Measurements from ENCODE around the gene NR1H3. TPM values are rescaled to one million over a fixed set of nuclear protein-coding genes. Genes with fewer than 3 reads are reported as not detected.
"Not testable (repeated sequence)": the region's sequence is repeated elsewhere in the genome, so short reads cannot be mapped to it uniquely, and the experiment has no call there.

Gene NR1H3
- total RNA-seq, 1 donor from 2014 or later: 19.1 TPM

DNA sequence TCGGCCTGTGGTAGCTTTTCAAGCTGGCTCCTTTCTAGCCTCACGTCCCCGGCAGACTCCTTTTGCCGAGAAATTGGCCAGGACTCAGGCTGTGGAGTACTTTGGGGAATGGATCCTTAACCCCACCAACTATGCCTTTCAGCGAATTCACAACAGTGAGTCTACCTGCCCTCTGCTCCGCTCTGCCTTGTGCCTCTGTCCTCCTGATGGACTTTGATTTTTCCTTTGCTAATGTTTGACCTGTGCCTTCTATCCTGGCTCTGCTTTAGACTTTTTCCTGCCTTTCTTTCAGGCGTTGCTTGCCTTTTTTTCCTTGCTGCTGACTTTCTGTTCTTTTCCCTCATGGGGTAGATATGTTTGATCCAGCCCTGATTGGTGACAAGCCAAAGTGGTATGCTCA, 24.7 kb downstream of the NR1H3 start:
- DNase-seq (no peak), ATAC-seq (ENCODE audit: poor library complexity) (no peak)
- intact Hi-C loops (cut with DNase I): no loop called here

DNA sequence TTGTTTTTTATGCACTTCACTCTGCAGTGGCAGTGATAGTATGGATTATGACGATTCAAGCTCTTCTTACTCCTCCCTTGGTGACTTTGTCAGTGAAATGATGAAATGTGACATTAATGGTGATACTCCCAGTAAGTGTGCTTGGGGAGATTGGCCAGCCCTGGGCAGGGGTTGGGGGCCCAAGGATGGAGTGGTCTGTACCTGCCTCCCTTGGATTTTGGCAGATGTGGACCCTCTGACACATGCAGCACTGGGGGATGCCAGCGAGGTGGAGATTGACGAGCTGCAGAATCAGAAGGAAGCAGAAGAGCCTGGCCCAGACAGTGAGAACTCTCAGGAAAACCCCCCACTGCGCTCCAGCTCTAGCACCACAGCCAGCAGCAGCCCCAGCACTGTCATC, 26.4 kb downstream of the NR1H3 start:
- intact Hi-C loops (cut with DNase I): no loop called here
- no peak for ATAC-seq (ENCODE audit: poor library complexity)
- DNase-seq: no peak

DNA sequence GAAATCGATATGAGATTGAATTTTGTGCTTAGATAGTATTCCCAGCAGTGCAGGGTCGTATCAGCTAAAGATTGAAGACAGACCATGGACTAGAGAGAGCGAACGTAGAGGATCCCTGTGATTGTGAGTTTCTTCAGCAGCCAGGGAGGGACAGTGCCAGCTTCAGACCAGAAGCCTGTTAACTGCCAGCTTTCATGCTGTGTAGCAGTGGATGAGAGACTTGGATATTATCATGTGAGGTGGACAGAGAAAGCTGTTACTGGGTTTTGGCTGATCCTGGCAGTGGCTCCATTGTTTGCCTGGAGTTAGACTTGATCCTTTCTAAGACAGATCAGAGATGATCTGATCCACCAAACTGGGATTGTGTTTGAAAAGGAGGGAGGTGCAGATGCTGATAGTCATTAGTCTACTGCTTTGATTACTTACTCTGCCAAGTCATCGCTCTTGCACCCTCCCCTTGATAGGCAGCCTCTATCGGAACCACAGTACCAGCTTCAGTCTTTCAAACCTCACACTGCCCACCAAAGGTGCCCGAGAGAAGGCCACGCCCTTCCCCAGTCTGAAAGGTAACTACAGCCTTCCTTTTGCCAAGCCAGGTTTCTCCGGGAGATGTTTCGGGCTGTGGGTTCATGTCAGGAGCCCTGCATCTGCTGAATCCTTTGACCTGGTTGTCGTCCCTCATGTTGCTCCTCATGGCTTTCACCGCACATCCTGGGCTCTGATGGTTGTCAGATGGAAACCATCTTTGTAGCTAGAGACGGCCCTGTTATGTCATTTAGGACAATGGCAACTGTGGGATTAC, 28.4 kb downstream of the NR1H3 start:
- intact Hi-C loops (cut with DNase I): no loop called here
- ATAC-seq (ENCODE audit: poor library complexity) (peak; percentile 40), DNase-seq (no peak)

DNA sequence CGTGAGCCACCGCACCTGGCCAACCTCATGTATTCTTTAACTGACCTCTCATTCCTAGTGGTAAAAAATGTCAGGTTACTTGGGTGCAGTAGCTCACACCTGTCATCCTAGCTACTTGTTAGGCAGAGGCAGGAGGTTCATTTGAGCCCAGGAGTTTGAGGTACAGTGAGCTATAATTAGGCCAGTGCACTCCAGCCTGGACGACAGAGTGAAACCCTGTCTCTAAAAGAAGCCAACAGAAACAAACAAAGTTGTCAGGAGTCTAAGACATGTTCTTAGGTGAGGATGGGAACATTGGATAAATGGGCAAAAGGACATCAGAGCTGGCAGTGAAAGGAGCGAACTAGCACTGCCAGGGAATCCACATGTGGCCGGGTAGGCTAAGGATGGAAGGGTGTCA, 30.3 kb downstream of the NR1H3 start:
- DNase-seq (no peak), ATAC-seq (ENCODE audit: poor library complexity) (peak; percentile 82)
- intact Hi-C loops (cut with DNase I): no loop called here

DNA sequence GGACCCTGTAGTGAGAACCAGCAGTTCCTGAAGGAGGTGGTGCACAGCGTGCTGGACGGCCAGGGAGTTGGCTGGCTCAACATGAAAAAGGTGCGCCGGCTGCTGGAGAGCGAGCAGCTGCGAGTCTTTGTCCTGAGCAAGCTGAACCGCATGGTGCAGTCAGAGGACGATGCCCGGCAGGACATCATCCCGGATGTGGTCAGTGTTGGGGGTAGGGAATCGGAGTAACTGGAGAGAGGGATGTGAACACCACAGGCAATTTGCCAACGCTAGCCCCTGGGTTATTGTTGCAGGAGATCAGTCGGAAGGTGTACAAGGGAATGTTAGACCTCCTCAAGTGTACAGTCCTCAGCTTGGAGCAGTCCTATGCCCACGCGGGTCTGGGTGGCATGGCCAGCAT, 32.1 kb downstream of the NR1H3 start:
- intact Hi-C loops (cut with DNase I): no loop called here
- DNase-seq (no peak), ATAC-seq (ENCODE audit: poor library complexity) (no peak)

DNA sequence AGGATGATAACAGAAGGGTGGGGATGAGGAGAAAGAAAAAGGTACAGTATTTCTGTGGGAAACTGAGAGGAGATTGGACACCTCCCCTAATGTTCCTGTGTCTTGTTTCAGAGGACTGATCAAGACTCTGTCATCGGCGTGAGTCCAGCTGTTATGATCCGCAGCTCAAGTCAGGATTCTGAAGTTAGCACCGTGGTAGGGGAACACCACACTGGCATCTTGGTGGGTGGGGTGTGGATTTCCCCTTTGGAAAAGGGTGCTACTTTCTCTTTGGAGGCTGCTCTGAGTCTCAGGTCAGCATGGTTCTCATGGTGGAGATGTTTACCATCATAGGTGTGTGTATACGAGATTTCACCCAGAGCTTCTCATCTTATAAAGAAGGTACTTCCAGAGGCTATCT, 37.6 kb downstream of the NR1H3 start:
- ATAC-seq (ENCODE audit: poor library complexity): no peak
- intact Hi-C loops (cut with DNase I): no loop called here
- DNase-seq: no peak

DNA sequence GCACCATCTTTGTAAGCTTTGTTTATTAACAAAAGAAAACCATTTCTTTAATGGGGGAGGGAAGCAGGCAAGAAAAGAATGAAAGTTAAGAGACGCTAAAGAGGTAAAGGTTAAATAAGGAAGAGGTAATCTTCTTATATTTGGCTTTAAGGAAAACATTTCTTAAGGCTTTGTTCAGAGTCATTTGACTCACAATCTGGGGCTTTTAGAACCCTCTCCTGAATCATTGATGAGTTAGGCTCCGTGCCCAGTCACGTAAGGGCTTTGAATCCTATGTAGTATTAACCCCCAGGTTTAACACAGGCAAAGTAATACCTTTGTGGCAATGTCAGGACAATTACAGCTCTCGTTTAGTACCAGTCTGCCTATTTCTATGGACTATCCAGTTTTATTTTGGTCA, 38.2 kb downstream of the NR1H3 start:
- intact Hi-C loops (cut with DNase I): no loop called here
- DNase-seq (no peak), ATAC-seq (ENCODE audit: poor library complexity) (no peak)

DNA sequence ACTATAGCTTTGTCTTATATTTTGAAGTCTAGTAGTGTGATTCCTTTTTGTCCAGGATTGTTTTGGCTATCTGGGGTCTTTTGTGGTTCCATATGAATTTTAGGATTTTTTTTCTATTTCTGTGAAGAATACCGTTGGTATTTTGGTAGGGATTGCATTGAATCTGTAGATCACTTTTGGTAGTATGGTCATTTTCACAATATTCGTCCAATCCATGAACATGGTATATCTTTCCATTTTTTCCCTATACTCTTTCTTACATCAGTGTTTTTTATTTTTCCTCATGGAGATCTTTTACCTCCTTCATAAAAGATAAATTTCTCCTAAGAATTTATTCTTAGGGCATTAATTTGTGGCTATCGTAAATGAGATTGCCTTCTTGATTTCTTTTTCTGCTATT, 41.3 kb downstream of the NR1H3 start:
- intact Hi-C loops (cut with DNase I): no loop called here
- ATAC-seq (ENCODE audit: poor library complexity) (no peak), DNase-seq (no peak)

DNA sequence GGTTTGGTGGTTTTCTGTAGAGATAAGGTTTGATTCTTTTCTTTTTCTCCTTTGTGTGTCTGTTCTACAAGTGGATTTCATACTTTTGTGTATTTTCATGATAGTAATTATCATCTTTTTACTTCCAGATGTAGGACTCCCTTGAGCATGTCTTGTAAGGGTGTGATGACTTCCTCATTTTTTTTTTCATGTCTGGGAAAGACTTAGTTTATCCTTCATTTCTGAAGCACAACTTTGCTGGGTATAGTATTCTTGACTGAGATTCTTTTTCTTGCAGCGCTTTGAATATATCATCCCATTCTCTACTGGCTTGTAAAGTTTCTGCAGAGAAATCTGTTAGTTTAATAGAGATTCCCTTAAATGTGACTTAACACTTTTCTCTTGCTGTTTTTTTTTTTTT, 45.1 kb downstream of the NR1H3 start:
- no peak for ATAC-seq (ENCODE audit: poor library complexity)
- DNase-seq: no peak
- intact Hi-C loops (cut with DNase I): no loop called here

DNA sequence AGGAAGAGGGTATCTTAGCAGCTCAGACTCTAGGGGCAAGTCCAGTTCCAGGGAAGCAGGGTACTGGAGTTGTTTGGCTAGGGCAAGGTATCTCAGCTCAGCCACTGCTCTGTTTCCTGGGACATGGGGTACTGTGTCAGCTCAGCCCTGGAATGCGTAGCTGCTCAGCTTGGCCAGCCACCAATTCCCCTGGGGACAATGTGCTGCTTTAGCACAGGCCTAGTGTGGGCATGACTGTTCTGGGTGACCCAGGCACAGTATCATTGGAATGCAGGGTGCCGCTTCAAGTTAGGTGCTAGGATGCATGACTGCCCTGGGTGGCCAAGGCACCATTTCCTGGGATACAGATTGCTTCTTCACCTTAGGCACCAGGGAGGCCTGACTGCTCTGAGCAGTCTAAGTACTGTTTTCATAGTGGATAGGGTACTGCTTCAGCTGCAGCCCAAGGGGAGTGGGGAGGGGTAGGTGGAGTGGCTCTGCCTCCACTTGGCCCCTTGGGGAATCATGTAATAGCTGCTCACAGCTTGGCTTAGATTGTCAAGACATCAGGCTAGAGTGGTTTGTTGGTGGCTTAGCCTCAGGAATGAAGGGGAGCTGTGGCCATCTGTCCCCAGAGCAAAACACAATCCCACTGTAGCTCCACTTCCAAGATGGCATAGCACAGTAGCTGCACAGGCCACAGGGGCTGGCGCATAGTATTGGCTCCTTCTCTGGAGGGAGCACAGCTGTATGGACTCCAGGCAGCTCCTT, 48.1 kb downstream of the NR1H3 start:
- intact Hi-C loops (cut with DNase I): loop anchor here (5.0 kb wide), 1 partner anchor 34 kb away; the partner anchor contains the start of gene MADD
- peak; percentile 82 for DNase-seq
- peak; percentile 97 for ATAC-seq (ENCODE audit: poor library complexity)

DNA sequence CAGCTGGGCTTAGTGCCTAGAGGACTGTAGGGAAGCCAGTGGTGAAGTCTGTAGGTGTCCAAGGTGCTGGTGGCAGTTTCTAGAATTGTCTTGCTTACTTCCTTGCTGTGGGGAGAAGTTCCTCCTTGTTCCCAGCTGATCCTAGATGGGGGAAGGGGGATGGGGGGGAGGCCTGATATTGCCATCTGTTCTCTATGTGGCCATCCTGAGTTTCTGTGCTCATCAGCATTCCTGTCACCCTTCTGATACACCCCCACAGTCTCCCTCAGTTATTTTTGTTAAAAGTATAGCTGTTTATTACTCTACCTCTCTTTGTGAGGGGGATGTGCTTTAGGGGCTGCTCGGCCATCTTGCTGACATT, 48.7 kb downstream of the NR1H3 start:
- ATAC-seq (ENCODE audit: poor library complexity) (no peak), DNase-seq (no peak)
- intact Hi-C loops (cut with DNase I): loop anchor here (5.0 kb wide), 1 partner anchor 34 kb away; the partner anchor contains the start of gene MADD

DNA sequence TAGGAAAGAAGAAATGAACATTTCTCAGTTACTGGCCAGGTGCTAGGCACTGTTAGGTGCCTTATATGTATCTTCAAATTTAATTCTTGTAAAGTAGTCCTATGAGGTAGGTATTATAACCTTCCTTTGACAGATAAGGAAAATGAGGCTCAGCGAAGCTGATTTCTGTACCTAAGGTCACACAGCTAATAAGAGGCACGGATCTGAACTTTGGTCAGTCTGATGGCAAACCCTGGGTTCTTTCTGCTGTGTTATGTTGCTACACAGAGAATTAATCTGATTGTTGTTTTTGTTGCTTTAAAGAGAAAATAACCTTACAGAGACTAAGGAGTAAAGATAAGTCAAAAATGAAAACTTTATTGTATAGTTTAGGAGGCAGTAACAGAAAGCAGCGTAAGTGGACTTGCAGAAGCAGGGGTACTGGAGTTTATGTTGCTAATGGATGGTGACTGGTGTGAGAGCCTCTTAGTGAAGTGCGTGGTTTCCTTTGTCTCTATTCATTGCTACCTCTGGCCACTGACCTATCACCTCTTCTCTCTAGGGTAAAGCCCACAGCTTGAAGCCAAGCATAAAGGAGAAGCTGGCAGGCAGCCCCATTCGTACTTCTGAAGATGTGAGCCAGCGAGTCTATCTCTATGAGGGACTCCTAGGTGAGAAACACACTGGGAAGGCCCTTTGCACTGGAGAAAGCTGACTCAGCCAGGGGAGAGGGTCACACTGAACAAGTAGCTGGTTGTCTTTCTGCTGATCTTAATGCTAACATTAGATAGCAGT, 50.4 kb downstream of the NR1H3 start:
- DNase-seq (no peak), ATAC-seq (ENCODE audit: poor library complexity) (no peak)
- intact Hi-C loops (cut with DNase I): loop anchor here (5.0 kb wide), 1 partner anchor 36 kb away; the partner anchor contains the start of gene MADD

DNA sequence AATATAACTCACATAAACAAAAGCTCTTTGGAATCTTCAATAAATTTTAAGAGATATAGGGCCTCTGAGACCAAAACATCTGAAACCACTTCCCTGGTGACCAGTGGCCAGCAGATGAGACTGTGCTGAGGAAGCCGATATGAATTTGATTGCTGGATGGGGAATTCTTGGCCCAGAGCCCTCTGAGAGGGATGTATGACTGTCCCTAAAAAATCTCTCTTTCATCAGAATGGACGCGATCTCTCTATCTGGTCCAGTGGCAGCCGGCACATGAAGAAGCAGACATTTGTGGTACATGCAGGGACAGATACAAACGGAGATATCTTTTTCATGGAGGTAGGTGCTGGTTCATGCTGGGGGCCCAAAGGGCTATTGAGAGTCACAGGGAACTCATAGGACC, 57.2 kb downstream of the NR1H3 start:
- ATAC-seq (ENCODE audit: poor library complexity): no peak
- intact Hi-C loops (cut with DNase I): no loop called here
- DNase-seq: no peak

DNA sequence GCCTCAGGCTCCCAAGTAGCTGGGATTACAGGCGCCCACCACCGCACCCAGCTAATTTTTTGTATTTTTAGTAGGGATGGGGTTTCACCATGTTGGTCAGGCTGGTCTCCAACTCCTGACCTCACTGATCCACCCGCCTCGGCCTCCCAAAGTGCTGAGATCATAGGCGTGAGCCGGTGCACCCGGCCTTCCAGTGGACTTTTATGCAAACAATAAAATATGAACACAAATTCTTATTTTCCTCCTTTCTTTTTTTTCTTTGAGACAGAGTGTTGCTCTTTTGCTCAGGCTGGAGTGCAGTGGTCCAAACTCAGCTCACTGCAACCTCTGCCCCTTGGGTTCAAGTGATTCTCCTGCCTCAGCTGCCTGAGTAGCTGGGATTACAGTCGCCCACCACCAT, 58.7 kb downstream of the NR1H3 start:
- ATAC-seq (ENCODE audit: poor library complexity); DNase-seq; intact Hi-C loops (cut with DNase I): not testable (repeated sequence)

DNA sequence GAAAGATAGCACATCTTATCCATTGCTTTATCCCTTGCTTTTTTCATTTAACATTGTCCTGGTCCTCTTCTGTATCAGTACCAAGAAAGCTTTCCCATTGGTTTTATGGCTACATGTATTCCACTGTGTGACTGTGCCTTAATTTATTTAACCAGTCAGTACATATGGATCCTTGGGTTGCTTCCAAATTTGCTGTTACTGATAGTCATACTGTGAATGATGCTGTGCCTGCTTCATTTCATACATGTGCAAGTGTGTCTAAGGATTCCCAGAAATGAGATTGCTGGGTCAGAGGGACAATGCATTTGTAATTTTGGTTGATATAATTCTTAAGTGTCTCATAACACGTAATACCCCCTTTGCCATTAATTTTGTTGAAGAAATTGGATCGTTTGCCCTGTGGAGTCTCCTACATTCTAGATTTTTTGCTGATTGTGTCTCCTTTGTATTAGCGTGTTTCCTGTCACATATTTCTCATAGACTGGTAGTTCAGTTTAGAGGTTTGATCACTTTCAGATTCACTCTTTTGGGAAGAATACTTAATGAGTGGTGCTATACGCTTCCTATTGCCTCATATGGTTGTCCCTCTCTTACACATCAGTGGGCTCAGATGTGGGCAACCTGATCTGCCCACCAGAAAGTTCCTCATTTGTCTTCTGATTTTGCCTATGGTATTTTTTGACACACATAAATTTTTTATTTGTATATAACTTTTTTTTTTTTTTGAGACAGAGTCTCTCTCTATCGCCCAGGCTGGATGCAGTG, 59.5 kb downstream of the NR1H3 start:
- ATAC-seq (ENCODE audit: poor library complexity): no peak
- no peak for DNase-seq
- intact Hi-C loops (cut with DNase I): no loop called here

DNA sequence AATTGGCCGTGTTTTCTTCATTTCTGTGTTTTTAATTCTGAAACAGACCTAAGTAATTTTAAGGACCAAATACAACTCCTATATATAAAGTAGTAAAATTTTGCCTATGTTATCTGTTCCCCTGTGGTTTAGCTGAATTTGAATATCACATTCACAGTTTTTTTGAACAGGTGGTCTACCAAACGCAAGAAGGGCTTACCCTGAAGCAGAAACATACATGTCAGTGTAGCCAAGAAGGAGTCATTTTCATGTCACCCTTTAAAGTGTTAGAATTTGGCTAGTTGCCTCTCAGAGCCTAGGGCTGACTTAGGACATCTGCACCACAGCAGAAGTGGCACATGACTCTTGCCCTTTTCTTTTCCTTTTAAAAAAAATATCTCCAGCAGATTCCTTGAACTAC, 60.4 kb downstream of the NR1H3 start:
- intact Hi-C loops (cut with DNase I): no loop called here
- DNase-seq (no peak), ATAC-seq (ENCODE audit: poor library complexity) (peak; percentile 36)

Measured in Right ventricle myocardium superior (tissue), 1 donor.